NB4 (cell line): Measurements from ENCODE around the gene SPOCK2.

Experiments used
- MYC ChIP-seq: IDR thresholded peaks from 2 replicates; pipeline ENCODE4 v1.6.1; 2011; ENCODE audit warnings: low read depth, low read length
- POLR2A ChIP-seq: IDR thresholded peaks from 2 replicates; pipeline ENCODE4 v1.6.1; 2011; ENCODE audit warnings: mild to moderate bottlenecking; ENCODE audit not compliant: insufficient read length; ENCODE audit errors: extremely low read depth
- TF ChIP-seq, protein P1 (sequence below): IDR thresholded peaks from one replicate; pipeline ENCODE4 v1.5.1; 2012; ENCODE audit warnings: low read depth, low read length
- TF ChIP-seq, protein P2 (sequence below): IDR thresholded peaks from 2 replicates; pipeline ENCODE4 v1.6.1; 2011; ENCODE audit warnings: low read depth, low read length

DNA sequence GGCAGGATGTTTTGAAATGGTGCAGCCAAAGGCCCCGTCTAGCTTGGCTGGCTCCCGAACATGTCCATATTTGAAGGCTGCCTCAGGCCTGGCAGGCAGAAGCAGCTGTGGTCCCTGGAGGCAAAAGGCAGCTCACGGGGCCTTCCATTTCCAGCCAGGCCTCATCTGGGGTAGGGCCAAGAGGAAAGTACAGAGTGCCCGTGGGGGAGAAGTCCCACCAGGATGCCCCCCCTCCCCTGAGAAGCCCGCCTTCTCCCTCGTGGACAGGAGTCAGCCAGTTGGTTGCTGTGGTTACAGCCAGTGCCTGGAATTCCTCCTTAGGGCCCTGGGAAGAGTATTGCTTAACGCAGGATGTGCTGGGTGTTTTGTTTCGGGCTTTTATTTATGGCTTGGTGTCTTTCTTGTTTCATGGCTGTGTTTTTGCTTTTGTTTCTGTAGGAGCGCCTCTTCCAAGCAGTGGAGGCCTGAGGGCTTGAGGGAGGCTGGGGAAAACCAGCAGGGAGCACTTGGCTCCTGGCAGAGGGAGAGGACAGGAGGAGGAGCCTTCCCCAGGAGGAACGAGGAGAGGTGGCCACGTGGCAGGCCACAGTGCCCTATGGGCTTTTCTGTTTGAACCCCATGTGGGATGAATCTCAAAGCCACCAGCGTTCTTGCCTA lies 78.8 kb downstream of the SPOCK2 start:
- TF ChIP-seq POLR2A (no peak), MYC (no peak)
- TF ChIP-seq, protein P1, sequence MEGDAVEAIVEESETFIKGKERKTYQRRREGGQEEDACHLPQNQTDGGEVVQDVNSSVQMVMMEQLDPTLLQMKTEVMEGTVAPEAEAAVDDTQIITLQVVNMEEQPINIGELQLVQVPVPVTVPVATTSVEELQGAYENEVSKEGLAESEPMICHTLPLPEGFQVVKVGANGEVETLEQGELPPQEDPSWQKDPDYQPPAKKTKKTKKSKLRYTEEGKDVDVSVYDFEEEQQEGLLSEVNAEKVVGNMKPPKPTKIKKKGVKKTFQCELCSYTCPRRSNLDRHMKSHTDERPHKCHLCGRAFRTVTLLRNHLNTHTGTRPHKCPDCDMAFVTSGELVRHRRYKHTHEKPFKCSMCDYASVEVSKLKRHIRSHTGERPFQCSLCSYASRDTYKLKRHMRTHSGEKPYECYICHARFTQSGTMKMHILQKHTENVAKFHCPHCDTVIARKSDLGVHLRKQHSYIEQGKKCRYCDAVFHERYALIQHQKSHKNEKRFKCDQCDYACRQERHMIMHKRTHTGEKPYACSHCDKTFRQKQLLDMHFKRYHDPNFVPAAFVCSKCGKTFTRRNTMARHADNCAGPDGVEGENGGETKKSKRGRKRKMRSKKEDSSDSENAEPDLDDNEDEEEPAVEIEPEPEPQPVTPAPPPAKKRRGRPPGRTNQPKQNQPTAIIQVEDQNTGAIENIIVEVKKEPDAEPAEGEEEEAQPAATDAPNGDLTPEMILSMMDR = no peak
- TF ChIP-seq, protein P2, sequence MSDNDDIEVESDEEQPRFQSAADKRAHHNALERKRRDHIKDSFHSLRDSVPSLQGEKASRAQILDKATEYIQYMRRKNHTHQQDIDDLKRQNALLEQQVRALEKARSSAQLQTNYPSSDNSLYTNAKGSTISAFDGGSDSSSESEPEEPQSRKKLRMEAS = no peak
